Activated naive CD4-positive, alpha-beta T cell treated with anti-CD3 and anti-CD28 coated beads, Interleukin-2, amount 10 ng/mL, durations not matched to agents 7 days and 5 days (primary cell): ENCODE results near the gene PPT1.
A peak's percentile ranks its signal among the peaks of the same experiment; 100 is the strongest.
"Not testable (repeated sequence)": the region's sequence is repeated elsewhere in the genome, so short reads cannot be mapped to it uniquely, and the experiment has no call there.

Experiments used
- CTCF ChIA-PET: fragments of 350-600 bp; sonication (Branson Sonifier 250); formaldehyde crosslinking; loops from one replicate; lab custom pipeline; 2021; ENCODE audit warnings: antibody characterized with exemption; lab: Charles Lee
- DNase-seq: peaks from one replicate; pipeline ENCODE4 v3.0.0-alpha.2; 2020
- H3K27ac Mint-ChIP-seq: one replicate; pipeline ENCODE4 v1.8.0; 2021; ENCODE audit warnings: mild to moderate bottlenecking, moderate library complexity, mixed read lengths
- H3K27me3 Mint-ChIP-seq: one replicate; pipeline ENCODE4 v1.8.0; 2021; ENCODE audit warnings: mild to moderate bottlenecking, mixed read lengths
- H3K36me3 Mint-ChIP-seq: one replicate; pipeline ENCODE4 v1.8.0; 2021; ENCODE audit warnings: mixed read lengths
- H3K4me1 Mint-ChIP-seq: one replicate; pipeline ENCODE4 v1.8.0; 2021; ENCODE audit warnings: mixed read lengths
- H3K4me3 Mint-ChIP-seq: one replicate; pipeline ENCODE4 v1.8.0; 2021; ENCODE audit warnings: mild to moderate bottlenecking, moderate library complexity, mixed read lengths
- H3K9me3 Mint-ChIP-seq: one replicate; pipeline ENCODE4 v1.8.0; 2021; ENCODE audit warnings: mixed read lengths

PPT1 gene

DNA sequence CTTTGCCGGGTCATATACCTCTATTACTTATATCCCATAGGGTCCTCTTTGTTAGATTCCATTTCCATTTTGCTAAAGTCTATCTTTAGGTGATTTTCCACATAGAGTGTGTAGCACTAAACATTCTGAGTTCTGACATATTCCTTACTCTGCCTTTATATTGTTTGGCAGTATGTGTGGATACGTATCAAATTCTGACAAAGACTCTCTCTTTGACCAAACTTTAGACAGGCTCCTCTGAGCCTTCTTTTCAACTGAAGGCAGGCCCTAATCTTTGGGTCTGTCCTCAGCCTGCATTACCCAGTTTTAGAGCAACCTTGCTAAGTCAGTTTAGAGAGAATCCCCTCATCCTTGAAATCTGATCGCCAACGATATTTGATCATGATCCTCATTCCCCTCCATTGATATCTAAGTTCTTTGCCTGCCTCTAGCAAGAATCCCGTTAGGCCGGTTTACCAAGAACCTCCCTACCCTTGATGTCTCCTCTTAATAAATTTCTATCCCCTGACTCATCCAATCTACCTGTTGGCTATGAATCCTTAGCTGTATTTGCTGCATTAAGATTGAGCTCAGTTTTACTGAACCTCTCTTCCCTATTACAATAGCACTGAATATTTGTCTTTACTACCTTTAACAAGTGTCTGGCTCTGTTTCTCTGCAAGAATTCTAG, 10.4 kb upstream of the PPT1 start:
- Mint-ChIP-seq H3K4me1 (no peaks in the 10 kb centered on the region), H3K27ac (no peak overlapping the region), H3K9me3 (peaks cover 20% of the 10 kb centered on the region), H3K27me3 (peaks cover 33% of the 10 kb centered on the region), H3K36me3 (peaks cover 1% of the 10 kb centered on the region), H3K4me3 (no peak overlapping the region)
- CTCF ChIA-PET: no interaction called here
- DNase-seq: no peak

DNA sequence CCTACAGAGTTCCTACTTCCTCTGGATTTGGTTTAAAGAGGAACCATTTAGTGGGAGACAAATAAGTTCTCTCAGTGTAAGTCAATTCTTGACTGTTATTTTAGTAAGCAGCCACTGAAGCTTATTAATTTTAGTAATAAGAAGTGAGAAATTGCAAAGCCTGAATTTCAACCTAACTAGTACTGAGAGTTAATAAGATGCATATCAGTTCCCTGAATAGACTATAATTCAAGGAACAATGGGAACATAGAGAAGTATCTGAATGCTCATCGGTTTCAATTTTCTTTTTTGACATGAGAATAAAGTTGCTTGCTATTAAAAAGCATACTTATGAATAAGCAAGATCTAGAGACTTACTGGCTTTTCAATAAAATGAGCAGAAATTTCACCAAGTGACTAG, 8.0 kb upstream of the PPT1 start:
- Mint-ChIP-seq H3K9me3 (peaks cover 12% of the 10 kb centered on the region), H3K4me3 (no peak overlapping the region), H3K27ac (no peak overlapping the region), H3K36me3 (peaks cover 2% of the 10 kb centered on the region), H3K27me3 (peaks cover 36% of the 10 kb centered on the region), H3K4me1 (no peaks in the 10 kb centered on the region)
- no peak for DNase-seq
- CTCF ChIA-PET: interaction anchor here (0.6 kb wide), 1 partner anchor 12 kb away, joined by 3 read pairs; no protein-coding TSS in a partner anchor

DNA sequence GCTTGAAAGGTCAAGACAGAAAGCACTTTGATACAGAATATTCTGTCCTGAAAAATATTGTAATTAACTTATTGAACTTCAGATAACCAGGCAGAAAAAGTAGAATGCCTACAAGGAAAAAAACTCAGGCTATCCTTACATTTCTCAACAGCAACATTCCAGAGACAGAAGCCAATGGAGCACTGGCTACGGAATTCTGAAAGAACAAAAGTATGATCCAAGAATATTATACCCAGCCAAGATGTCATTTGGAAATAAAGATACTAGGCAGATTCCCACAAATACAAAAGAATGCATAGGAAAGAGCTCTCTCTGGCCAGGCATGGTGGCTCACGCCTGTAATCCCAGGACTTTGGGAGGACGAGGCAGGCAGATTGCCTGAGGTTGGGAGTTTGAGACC, 5.8 kb upstream of the PPT1 start:
- H3K4me3 Mint-ChIP-seq: no peak overlapping the region
- peaks cover 23% of the 10 kb centered on the region for H3K27me3 Mint-ChIP-seq
- H3K27ac Mint-ChIP-seq: no peak overlapping the region
- H3K4me1 Mint-ChIP-seq: peaks cover under 1% of the 10 kb centered on the region
- H3K9me3 Mint-ChIP-seq: peaks cover 7% of the 10 kb centered on the region
- CTCF ChIA-PET: interaction anchor here (1.0 kb wide), 1 partner anchor 41 kb away, joined by 3 read pairs; no protein-coding TSS in a partner anchor
- H3K36me3 Mint-ChIP-seq: peaks cover 2% of the 10 kb centered on the region
- no peak for DNase-seq

DNA sequence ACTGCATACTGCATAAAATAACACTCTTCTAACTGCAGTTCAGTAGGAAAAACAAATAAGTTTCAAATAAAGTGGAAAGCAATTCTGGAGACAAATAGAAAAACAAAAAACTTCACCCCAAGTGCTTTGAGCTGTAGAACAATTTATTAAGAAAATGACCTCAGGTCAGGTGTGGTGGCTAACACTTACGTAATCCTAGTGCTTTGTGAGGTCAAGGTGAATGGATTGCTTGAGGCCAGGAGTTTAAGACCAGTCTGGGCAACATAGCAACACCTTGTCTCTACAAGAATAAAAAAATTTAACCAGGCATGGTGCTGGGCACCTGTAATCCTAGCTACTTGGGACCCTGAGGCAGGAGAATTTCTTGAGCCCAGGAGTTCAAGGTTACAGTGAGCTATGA, 5.0 kb upstream of the PPT1 start:
- H3K9me3 Mint-ChIP-seq: peaks cover 7% of the 10 kb centered on the region

DNA sequence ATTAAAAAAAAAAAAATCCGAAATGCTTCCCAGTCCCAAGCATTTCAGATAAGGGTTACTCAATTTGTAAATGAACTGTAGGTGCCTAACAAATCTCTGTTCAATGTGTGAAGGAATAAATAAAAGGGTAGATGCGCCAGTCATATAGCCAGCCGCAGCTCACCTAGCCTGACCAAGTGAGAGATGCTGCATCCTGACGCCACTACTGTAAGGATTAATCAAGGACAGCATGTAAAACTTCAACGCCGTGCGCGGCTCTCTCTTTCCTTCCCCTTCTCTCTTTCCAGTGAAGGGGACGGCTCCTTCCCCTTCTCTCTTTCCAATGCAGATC, 441 bp downstream of the PPT1 start:
- CTCF ChIA-PET: no interaction called here
- Mint-ChIP-seq H3K27ac (peak overlapping the region; percentile 89), H3K36me3 (peaks cover 21% of the 10 kb centered on the region), H3K27me3 (peaks cover 15% of the 10 kb centered on the region), H3K4me3 (peak overlapping the region; percentile 89), H3K9me3 (no peaks in the 10 kb centered on the region), H3K4me1 (peaks cover 39% of the 10 kb centered on the region)
- no peak for DNase-seq

More for the DNA sequence above, 5.0 kb upstream of the PPT1 start:
- DNase-seq: no peak
- H3K4me3 Mint-ChIP-seq: no peak overlapping the region
- CTCF ChIA-PET: interaction anchor here (1.0 to 1.1 kb wide), 2 partner anchors 42 to 51 kb away, joined by 3 read pairs; no protein-coding TSS in a partner anchor
- H3K36me3 Mint-ChIP-seq: peaks cover 2% of the 10 kb centered on the region
- H3K4me1 Mint-ChIP-seq: peaks cover 7% of the 10 kb centered on the region
- peaks cover 27% of the 10 kb centered on the region for H3K27me3 Mint-ChIP-seq
- H3K27ac Mint-ChIP-seq: no peak overlapping the region

DNA sequence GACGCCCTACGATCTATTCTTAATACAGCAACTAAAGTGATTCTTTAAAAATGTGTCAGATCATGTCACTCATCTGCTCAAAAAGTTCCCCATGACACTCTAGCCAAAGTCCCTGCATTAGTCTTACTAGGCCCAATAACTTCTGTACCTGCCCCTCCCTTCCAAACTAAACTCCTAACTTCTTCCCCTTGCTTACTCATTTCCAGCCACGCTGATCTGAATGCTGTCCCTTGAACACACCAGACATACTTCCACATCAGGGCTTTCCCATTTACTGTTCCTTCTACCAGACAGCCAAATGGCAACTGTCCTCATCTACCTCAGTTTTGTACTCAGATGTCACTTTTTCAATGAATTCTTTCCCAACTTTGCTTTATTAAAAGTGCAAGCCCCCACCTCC, 1.2 kb downstream of the PPT1 start:
- Mint-ChIP-seq H3K4me3 (peak overlapping the region; percentile 1), H3K27ac (peak overlapping the region; percentile 16), H3K4me1 (peaks cover 39% of the 10 kb centered on the region), H3K36me3 (peaks cover 25% of the 10 kb centered on the region), H3K27me3 (peaks cover 10% of the 10 kb centered on the region), H3K9me3 (no peaks in the 10 kb centered on the region)
- CTCF ChIA-PET: no interaction called here
- DNase-seq: no peak

DNA sequence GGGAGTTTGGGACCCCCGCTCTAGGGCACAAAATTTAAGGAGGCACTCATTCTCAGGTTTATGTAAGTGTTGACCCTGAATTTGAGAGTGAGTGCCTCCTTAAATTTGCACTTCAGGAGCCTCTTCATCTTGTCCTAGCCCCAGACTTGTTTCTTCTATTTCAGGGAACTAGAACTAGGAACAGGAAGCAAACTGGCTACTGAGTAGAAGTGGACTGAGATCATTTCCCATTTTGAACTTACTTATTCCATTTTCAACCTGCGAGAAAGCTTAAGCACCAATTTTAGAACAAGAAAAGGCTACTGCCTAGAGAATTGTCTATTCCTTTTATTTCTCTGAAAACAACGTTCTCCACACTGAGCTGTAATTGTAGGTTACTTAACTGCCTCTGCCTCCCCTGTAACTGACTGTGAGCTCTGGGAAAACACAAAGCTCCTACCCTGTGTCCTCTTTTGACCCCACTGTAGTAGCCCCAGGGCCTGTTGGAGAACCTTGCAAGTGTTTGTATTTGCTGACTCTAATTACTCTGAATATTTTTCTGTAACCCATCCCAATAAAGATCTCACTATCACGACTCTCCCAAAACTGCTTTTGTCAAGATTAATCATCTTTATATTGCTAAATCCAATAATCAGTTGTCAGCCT, 2.5 kb downstream of the PPT1 start:
- H3K4me1 Mint-ChIP-seq: peaks cover 39% of the 10 kb centered on the region
- H3K36me3 Mint-ChIP-seq: peaks cover 34% of the 10 kb centered on the region
- H3K9me3 Mint-ChIP-seq: no peaks in the 10 kb centered on the region
- CTCF ChIA-PET: interaction anchor here (0.6 kb wide), 1 partner anchor 60 kb away, joined by 3 read pairs; no protein-coding TSS in a partner anchor
- no peak for DNase-seq
- H3K27me3 Mint-ChIP-seq: peaks cover 8% of the 10 kb centered on the region
- H3K4me3 Mint-ChIP-seq: no peak overlapping the region
- no peak overlapping the region for H3K27ac Mint-ChIP-seq

DNA sequence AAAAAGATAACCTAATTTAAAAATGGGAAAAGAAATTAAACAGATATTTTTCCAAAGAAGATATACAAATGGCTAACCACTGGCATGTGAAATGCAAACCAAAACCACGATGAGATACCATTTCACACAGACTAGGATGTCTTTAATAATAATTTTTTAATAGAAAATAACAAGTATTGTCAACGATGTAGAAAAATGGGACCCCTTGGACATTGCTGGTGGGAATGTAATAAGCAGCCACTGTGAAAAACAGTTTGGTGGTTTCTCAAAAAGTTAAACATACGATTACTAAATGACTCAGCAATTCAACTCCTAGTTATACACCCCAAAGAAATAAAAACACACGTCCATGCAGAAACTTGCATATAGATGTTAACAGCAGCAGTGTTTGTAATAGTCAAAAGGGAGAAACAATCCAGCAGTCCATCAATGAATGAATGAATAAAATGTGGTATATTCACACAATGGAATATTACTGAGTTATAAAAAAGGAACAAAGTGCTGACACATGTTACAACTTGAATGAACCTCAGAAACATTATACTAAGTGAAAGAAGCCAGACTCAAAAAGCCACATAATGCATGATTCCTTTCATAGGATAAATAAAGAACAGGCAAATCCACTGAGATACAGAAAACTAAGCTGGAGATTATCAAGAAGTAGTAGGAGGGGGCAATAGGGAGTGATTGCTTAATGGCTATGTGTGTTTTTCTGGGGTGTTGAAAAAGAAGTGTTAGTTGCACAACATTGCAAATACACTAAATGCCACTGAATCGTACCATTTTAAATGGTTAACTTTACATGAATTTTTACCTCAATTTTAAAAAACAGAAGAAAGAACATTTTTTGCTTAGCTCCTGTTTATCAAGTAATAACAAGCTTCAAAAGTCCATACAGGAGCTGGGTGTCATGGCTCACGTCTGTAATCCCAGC, 4.1 kb downstream of the PPT1 start:
- Mint-ChIP-seq H3K27ac (no peak overlapping the region), H3K36me3 (peaks cover 43% of the 10 kb centered on the region), H3K27me3 (peaks cover 4% of the 10 kb centered on the region)

DNA sequence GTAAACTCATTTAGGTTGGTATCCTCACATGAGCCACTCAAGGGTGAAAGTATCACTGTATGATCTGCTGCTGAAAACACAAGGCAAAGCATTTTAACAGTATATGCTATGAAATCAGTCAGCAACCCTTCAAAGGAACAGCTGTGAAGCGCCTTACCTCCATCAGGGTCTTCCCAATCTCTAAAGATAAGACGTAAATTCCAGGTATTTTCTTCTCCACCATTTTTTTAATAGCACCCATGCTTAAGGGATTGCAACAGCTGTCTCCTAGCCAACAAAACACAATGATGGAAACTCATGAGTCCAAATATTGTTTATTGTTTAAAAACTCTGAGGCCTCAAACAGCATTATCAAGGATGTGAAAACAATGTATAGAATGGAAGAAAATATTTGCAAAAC, 4.8 kb downstream of the PPT1 start:
- Mint-ChIP-seq H3K27ac (no peak overlapping the region), H3K4me3 (no peak overlapping the region), H3K36me3 (peaks cover 43% of the 10 kb centered on the region)

More for the DNA sequence above, 4.1 kb downstream of the PPT1 start:
- peaks cover 39% of the 10 kb centered on the region for H3K4me1 Mint-ChIP-seq
- H3K4me3 Mint-ChIP-seq: no peak overlapping the region
- H3K9me3 Mint-ChIP-seq: no peaks in the 10 kb centered on the region
- CTCF ChIA-PET: no interaction called here
- no peak for DNase-seq

DNA sequence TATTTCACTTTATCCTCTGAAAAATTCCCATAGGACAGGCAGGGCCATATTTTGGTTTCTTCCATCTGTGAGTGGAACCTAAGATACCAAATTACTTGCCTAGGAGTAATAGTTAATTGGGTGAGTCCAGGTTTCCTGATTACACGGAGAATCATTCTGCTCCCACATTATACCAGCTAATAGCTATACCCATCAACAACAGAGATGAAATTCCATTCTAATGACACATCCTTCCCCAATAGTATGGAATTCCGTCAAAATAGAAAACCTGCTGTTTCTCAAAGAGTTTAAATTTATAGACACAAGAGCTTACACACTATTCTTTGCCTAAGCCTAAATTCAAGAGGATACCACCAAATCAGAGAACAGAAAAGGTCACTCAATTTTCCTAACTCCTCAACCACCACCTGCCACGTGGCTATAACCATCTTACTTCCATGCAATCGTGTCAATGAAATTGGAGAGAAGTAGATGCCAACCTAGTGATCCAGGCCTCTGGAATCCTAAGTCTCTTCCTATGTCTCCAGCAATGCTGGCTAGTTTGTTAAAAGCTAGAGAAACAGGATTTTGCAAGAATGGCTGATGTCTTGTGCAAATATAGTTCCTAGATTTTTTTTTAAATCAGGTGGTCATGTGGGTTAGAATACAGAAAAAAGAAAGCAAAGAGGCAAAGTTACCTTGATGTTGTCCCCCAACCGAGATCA, 6.2 kb downstream of the PPT1 start:
- no peak for DNase-seq
- Mint-ChIP-seq H3K4me1 (peaks cover 21% of the 10 kb centered on the region), H3K36me3 (peaks cover 52% of the 10 kb centered on the region), H3K27ac (no peak overlapping the region), H3K4me3 (no peak overlapping the region), H3K9me3 (no peaks in the 10 kb centered on the region), H3K27me3 (no peaks in the 10 kb centered on the region)
- CTCF ChIA-PET: interaction anchor here (1.1 kb wide), 1 partner anchor 248 kb away, joined by 3 read pairs; no protein-coding TSS in a partner anchor

More for the DNA sequence above, 4.8 kb downstream of the PPT1 start:
- DNase-seq: no peak
- H3K27me3 Mint-ChIP-seq: no peaks in the 10 kb centered on the region
- peaks cover 32% of the 10 kb centered on the region for H3K4me1 Mint-ChIP-seq
- CTCF ChIA-PET: interaction anchor here (0.8 kb wide), 1 partner anchor 52 kb away, joined by 3 read pairs; no protein-coding TSS in a partner anchor
- H3K9me3 Mint-ChIP-seq: no peaks in the 10 kb centered on the region

DNA sequence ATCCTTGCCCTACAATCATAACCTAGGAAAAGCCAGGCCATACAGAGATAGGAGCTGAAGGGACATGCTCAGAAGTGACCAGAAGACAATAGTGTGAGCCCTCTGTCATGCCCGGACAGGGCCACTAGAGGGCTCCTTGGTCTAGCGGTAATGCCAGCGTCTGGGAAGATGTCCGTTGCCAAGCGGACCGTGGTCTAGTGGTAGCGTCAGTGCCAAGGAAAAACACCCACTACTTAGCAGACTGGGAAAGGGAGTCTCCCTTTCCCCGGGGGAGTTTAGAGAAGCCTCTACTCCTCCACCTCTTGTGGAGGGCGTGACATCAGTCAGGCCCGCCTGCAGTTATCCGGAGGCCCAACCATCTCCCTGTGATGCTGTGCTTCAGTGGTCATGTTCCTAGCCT, 12.3 kb downstream of the PPT1 start:
- not testable (repeated sequence) for H3K27ac Mint-ChIP-seq, H3K27me3 Mint-ChIP-seq, H3K4me1 Mint-ChIP-seq, H3K4me3 Mint-ChIP-seq, H3K9me3 Mint-ChIP-seq
- DNase-seq: peak; percentile 56
- peaks cover 40% of the 10 kb centered on the region for H3K36me3 Mint-ChIP-seq
- CTCF ChIA-PET: interaction anchor here (0.6 to 12.8 kb wide), 7 partner anchors 9 to 431 kb away, joined by 3 to 99 read pairs (median 3); no protein-coding TSS in a partner anchor

DNA sequence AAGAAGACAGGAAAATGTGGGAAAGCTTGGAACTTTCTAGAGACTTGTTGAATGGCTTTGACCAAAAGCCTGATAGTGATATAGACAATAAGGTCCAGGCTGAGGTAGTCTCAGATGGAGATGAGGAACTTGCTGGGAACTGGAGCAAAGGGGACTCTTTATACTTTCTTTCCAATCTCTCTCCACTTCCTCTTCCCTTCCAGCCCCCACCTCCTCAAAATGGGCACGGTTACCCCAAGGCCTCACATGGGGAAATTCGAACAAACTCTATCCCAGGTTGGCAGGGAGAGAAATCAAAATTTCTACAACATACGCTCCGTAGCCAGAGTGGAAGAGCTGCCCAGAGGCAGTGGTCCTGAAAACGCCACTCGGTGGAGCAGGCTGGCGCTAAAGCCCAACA, 15.2 kb downstream of the PPT1 start:
- peaks cover 36% of the 10 kb centered on the region for H3K36me3 Mint-ChIP-seq
- no peak overlapping the region for H3K4me3 Mint-ChIP-seq
- CTCF ChIA-PET: interaction anchor here (1.9 to 12.8 kb wide), 3 partner anchors 17 to 257 kb away, joined by 5 to 99 read pairs (median 8); no protein-coding TSS in a partner anchor
- peaks cover 3% of the 10 kb centered on the region for H3K4me1 Mint-ChIP-seq
- no peaks in the 10 kb centered on the region for H3K9me3 Mint-ChIP-seq
- peak overlapping the region; percentile 40 for H3K27ac Mint-ChIP-seq
- H3K27me3 Mint-ChIP-seq: no peaks in the 10 kb centered on the region
- DNase-seq: no peak

DNA sequence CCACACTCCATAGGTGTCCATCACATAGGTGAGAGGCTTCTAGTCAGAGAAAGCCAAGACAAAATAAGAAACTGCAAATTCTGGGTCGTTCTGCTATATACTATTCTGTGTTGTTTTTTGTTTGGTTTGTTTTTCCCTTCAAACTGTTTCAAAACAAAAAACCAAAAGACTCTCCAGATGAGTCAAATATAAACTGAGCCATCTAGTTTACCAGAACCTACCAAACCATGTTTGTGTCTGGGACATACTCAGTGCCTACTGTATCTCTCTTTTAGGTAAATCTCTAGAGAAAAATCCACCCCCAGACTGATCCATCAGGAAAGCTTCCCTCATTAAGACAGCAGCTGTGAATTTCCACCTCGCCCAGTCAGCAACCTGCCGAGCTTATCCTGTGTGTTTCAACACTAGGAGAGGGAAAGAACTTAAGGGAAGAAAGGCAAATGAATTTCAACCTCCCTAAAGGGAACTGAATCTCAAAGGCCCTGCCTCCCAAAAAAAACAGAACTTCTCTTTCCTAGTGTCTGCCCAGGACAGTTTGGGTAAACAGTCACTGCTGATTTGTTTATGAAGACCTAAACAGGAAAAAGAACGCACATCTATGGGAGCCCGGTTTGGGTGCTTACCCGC, 17.2 kb downstream of the PPT1 start:
- H3K27me3 Mint-ChIP-seq: no peaks in the 10 kb centered on the region
- no peaks in the 10 kb centered on the region for H3K9me3 Mint-ChIP-seq
- peaks cover 31% of the 10 kb centered on the region for H3K36me3 Mint-ChIP-seq
- CTCF ChIA-PET: interaction anchor here (0.7 to 12.8 kb wide), 3 partner anchors 9 to 431 kb away, joined by 3 to 99 read pairs (median 5); no protein-coding TSS in a partner anchor
- H3K4me3 Mint-ChIP-seq: no peak overlapping the region
- DNase-seq: no peak
- peak overlapping the region; percentile 70 for H3K27ac Mint-ChIP-seq
- H3K4me1 Mint-ChIP-seq: peaks cover 3% of the 10 kb centered on the region
